Ammon's horn (tissue), 1 donor: ENCODE results near the gene SMAD3.

Experiments
- DNase-seq: peaks from one replicate; pipeline ENCODE4 v3.0.0-alpha.2; 2016; ENCODE audit warnings: low spot score

The SMAD3 gene

DNA sequence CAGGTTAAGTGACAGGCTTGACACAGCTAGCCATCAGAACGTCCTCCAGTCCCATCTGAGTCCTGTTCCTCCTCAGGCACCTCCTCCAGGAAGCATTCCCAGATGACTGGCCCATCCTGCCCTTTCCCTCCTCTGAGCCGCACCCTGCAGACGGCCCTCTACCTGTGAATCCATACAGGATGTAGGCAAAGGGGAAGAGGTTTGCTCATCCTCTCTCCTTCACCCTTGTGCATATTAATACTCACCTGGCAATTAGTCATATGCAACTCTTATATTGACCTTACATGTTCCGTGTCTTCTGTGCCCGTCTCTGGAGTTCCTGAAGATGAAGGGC lies 61.9 kb downstream of the SMAD3 start:
- no peak for DNase-seq

DNA sequence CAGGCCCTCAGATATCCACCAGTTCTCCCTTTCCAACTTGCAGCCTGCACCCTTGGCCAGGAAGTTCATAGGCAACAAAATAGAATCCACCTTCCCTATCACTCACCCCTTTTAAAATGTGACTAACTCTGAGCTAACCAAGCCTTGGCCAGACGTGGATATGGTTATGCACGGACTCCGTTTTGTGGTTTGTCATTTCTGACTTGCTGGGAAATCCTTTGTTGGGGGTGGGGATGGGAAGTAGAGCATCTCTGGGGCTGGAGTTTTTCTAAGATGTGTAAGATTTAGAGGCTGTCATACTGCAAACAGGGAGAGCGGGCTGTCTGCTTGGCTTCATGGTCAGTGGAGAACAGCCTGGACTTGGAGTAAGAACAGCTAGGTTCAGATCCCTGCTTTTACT lies 62.6 kb downstream of the SMAD3 start:
- no peak for DNase-seq

DNA sequence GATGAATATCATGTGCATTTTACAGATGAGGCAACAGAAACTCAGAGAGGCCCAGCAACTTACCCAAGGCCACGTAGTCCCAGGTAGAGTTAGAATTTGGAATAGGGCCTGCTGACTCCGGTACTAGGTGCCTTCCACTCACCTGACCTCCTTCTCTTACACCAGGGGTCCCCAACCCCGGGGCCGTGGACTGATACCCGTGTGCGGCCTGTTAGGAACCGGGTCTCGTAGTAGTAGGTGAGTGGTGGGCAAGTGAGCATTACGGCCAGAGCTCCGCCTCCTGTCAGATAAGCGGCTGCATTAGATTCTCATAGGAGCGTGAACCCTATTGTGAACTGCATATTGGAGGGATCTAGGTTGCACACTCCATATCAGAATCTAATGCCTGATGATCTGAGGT lies 64.8 kb downstream of the SMAD3 start:
- DNase-seq, result no peak

DNA sequence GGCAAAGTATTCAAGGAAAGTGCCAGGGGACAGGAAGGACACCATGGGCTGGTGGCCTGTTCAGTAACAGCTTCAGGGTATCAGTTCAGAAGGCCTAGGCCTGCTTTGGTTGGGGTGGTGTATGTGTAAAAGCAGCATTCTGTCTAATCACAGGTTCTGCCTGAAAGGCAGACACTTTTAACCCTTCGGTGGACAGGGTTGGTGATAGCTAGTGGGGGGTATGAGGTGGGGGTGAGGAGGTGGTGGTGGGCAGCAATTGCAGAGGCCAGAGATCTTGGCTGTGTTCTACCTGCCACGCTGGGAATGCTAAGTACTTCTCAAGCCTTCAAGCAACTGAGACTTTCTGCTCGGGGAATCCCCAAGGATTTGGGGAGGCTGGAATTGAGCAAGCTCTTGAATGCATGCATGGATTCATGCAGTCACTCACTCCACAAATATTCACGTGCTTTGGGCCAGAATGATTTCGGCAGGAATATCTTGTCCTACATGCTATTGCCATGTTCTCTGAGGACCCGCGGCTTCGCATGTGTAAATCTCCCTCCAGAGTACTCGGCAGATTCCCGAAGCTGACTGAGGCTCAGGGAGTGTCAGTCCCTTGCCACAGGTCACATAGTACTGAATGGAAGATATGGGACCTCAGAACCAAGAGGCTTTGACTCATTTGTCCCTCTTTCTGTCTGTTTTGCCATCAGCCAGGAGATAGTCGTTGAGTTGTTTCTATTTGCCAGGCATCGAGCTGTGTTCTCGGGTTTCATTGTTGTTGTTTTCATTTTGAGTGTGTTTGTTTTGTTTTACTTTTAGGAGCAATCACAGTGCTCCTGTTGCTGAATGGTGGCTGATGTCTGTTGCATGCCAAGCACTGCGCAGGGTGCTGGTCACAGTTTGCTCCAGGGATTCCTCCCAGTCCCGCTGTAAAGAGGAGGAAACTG lies 65.5 kb downstream of the SMAD3 start:
- DNase-seq, result no peak

DNA sequence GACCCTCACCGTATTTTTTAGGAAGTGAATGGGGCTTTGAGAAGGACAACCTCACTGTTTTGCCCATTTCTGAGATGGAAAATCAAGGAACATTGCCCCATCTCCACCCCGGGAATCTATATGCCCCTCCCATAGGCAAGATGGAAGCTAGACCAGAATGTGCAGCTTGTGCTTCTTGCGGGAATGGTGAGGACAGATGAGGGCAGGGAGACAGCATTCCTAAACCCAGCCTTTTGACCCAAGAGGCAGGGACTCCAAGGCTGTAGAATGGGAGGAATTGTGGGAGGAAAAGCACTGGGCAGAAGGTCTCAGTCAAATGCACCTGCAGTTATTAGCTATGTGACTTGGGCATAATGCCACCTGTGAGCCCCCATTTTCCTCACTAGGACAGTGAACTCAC lies 66.9 kb downstream of the SMAD3 start:
- no peak for DNase-seq

DNA sequence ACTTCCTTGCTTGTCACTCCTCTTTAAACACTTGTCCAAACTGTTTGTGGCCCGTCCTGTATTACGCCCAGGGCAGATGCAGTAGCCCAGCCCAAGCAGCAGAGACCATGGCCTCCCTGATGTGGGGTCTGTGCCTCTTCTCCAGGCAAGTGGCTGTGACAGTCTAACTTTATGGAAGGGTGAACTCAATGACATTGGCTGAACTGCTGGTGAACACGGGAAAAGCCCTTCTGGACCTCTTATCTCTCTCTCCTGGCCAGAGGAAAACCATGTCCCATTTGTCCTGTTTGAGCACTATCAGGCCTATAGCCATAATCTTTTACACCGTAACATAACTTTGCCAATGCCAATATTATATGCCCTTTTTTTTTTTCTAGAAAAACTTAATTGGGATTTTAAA lies 67.6 kb downstream of the SMAD3 start:
- DNase-seq, result no peak

DNA sequence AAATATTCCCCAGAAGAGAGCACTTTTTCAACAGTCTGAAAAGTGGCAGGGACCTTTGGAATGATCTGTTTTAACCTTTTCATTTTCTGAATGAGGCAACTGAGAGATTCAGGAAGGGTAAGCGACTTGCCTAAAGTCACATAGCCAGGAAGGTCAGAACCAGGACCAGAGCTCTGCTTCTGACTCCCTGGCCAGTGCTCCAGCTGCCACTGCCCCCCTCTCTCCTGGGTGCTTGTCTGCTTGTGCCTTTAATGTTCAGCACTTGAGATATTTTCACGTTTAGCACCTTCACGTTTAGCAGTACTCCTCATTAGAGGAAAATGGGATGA lies 68.3 kb downstream of the SMAD3 start:
- DNase-seq, result no peak

DNA sequence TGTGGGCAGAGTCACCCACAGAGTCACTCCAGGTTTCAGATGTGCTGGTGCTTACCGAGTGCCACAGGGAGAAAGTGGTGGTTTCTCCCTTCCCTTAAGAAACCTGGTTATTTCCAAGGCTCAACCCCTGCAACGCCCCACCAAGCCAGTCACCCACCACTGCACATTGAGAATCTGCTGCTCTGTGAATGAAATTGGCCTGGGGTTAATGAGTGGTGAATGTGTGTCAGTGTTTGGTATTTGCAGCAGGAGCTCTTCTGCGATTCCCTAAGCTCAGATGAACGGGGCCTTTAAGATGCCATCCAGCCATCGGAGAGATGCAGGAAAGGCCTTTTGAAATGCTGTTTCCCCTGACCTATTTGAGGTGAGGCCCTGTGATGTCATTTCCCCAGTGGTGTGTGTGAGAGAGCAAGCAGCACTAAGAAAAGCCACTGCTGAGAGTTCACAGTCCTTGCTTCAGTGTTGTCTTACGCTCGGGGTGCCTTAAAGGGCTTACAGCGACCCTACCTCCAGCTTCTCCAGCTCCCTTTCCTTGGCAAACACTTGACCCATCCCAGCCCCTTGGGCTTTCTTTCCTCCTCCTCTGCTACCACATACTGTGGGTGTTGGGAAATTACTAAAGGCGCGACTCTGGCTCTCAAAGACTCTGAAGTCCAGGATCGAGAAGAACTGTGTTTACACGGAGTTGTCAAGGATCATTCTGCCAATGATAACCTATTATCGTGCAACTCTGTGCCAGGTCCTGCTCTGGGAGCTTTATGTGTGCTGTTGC lies 68.9 kb downstream of the SMAD3 start:
- no peak for DNase-seq

DNA sequence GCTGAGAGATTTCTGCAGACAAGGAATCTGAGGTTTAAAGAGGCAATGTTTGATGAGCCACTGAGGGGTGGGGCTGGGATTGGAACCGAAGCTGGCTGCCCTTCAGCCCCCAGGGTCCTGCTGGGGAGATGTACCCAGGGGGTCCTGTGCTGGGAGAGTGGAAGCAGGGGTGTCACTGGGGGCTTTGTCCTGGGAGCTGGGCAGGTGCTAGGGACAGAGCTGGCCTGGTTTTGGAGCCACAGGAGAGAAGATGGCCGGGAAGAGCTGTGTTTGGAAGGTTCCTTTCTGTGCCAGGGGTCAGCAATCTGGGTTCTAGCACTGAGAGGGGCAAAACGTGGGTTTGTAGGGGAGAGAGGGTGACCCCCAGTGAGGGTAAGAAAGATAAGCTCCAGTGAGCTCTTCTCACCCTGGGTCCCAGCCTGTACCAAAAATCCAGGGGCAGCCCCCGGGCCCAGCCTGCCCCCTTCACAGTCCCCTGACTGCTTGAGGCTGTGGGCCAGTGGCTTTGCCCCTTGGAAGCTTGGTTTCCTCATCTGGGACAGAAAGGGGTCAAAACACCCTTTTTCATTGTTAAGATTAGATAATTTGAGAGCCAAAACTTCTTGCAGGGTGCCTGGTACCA lies 69.6 kb downstream of the SMAD3 start:
- DNase-seq, result no peak

DNA sequence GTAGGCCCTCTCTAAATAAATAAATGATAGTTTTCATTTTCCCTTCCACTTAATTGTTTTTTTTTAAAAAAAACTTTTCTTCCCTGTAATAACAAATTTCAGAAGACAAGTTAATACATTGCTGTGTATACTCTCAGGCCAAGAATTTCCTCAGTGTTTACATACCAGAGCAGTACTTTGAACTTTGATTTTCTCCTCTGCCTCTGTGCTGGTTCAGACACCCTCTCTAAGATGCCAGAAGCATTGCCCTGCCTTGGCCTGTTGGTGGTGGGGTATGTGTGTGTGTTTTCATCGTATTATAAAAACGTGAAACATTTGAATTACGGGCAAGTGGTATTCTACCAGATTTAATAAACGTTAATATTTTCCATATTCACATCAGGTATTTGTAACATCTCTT lies 70.1 kb downstream of the SMAD3 start:
- DNase-seq, result no peak

DNA sequence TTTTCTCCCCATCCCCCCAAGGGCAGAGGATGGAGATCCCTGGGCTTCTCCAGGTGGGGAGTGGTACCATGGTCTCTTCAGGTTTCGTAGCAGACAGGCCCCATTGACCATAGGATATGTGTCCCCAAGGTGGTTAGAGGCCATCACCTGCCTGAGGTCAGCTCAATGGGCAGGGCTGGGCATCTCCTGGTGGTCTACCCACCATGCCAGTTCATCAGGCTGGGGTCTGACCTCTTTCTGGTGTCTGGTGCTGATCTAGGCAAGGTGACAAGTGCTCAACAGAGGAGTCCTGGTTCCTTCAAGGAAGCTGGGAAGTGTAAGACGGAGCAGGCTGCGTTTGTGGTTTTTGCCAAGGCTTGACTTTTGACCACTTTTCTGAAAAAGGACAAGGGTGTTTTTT lies 71.4 kb downstream of the SMAD3 start:
- DNase-seq, result no peak

DNA sequence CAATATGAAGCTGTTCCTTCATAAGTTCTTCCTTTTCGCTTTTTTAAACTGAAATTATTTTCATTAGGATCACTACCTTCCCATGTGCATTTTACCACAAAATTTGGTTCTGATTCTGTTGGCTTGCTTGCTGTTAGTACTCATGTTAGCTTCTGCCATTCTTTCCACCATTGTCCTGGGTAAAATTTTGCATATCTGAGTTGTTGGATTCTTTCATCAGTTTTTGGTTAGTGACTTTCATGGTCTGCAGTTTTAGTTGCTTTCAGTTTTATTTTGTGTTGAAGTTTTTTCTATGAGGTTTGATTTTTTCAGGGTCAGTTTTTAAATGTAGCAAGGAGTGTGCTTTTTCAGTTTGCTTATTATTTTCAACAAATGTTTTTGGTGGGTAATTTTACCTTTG lies 71.9 kb downstream of the SMAD3 start:
- DNase-seq, result no peak

DNA sequence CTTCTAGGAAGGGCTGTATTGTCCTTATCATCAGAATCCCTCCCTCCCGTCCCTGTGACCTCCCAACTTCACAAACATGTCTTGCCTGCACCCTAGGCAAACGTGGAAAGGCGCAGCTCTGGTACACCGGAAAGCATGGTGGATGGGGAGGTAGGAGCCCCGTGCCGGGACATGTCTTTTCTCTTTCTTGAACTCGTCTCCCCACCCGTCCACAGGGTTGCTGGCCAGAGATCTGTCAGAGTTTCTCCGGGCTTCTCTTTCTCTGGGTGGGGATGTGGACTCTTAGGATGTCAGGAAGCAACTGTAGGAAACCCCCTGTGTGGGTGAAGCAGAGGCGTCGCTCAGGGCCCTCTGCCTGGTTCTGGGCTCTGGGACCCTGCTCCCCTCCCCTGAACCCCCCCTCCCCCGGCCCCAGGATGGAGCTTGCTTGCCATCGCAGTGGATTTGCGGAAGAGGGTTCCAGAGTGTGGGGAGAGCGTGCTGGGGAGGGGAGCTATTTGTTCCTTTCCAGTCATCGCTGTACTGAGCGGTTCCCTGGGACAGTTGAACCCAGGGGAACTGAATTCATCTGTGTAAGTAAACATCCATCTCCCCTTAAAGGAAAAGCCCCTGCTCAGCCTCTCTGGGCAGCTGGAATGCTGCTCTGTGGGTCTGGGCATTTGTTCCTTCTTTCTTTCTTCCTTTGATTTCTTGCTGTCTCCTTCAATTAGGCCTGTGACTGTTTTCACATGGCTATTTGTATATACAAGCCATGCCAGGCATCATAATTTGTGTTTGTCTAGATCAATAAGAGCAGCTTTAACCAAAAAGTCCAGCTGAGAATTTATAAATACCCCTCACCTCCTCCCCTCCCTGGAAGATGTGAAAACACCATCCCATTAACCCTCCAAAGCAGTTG lies 72.8 kb downstream of the SMAD3 start:
- DNase-seq, result no peak

DNA sequence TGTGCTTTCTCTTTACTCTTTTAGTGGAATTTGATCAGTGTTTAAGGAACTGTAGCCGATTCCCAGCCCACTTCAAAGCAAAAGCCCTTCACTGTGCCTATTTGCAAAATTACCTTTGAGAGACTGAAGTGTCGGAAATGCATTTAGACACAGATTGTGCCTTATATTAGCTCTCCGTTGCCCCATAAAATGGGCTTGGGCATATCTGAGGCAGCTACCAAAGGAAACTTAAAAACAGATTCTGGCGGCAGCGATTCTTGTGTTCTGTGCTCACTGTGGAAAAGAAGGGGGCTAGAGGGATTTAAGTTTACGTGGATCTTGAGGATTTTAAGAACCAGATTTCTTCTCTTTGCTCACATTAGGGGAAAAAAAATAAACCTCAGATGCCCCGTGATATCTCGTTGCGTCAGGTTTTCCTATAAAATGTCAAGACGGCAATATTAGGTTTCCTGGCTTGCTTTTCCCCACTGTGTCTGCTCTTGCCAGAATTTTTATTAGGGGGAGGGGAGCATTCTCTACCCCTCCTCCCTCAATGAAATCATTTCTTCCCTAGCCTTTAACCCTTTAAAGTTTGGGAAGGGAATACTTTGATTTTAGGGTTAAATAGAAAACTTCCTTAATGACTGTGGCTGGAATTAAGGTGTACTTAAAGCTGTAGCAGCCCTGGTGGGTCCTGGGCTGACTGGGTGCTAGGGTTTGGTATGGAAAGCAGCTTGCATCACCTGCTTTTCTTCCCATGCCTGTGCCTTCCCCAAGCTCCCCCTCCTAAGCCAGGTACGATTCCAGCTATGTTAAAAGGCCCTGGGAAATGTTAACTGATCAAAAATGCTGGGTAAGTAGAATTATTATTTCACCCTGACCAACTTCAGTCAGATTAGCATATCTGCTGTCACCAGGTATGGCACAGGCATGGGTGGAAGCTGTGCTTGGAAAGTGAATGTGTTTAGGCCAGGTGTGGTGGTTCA lies 73.8 kb downstream of the SMAD3 start:
- DNase-seq, result no peak

DNA sequence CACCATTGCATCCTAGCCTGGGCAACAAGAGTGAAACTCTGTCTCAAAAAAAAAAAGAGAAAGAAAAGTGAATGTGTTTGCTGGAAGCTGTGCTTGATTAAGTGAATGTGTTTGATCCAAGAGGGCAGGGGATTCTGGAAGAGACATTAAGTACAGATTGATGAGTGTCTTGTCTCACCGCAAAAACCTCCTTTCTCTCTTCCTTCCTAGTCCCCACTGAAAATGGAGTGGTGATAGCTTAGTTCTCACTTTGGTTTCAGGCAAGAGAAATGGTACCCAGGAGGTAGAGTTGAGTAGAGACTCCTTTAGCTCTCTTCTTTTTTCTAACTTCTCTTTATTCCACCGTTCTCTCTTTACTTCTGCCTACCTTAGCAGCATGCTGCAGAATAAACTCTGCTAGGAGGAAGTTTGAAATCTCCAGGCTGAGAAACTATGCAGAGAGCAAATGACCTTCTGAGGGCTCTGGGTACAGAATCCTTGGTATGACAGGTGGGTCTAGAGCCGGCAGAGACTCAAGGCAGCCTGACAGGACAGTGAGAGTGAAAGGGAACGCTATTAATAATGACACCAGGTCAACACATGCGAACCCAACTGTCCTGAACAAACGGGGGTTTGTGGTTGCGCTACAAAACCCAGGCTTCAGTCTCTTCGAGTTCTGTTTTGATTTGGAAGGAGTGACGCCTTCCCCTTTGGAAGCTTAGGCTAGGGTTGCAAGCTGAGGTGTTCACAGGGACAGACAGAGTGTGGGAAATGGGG lies 74.9 kb downstream of the SMAD3 start:
- no peak for DNase-seq

DNA sequence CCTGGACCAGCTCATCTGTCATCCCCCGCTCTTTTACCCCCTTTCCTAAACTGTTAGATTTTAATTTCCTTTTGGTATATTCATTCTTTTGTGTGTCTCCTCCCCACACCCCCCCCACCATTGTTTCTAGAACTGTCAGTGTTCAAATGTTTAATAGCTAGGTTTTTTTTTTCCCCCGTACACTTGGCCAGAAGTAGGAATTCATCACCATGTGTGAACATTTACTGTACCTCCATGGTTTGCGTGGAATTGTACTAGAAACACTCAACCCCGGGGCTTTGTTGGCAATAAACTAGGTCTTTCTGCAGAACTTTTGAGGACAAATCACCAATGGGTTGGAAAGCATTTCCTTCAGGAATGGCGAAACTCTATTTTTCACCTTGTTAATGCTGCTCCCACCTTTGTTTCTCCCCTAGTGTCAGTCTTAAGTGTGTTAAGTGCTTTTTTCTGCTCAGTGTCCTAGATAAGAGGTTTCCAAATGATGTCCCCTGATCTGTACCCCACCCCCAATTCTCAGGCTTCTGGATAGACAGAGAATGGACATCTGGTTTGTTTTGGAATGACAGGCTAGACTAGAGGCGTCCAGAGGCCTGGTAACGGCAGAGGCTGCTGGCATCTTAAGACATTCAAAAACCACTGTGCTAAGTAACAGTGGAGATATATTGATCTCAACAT lies 76.8 kb downstream of the SMAD3 start:
- DNase-seq, result no peak

DNA sequence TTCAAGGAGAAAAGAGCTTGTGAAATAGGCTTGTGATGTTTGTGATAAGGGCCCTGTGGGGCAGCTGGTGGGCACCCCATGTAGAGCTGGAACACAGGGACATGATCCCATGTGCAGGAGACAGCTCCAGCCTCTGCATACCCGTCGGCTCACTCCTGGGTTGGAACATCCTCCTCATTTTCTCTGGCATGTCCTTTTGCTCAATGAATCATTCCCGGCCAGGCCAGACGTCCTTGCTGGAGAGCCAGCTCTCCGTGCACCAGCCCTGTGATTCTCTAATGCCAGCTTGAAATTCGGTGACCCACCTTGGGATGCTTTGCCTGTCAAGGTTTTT lies 77.3 kb downstream of the SMAD3 start:
- DNase-seq, result no peak

DNA sequence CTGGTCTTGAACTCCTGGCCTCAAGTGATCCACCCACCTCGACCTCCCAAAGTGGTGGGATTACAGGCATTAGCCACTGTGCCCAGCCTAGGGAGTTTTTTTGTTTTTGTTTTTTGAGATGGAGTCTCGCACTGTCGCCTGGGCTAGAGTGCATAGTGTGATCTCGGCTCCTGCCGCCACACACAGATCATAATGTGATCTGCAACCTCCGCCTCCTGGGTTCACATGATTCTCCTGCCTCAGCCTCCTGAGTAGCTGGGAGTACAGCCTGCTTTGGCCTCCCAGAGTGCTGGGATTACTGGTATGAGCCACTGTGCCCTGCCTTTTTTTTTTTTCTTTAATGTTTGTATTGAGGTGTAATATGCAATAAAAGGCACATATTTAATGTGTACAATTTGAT lies 78.2 kb downstream of the SMAD3 start:
- no peak for DNase-seq

DNA sequence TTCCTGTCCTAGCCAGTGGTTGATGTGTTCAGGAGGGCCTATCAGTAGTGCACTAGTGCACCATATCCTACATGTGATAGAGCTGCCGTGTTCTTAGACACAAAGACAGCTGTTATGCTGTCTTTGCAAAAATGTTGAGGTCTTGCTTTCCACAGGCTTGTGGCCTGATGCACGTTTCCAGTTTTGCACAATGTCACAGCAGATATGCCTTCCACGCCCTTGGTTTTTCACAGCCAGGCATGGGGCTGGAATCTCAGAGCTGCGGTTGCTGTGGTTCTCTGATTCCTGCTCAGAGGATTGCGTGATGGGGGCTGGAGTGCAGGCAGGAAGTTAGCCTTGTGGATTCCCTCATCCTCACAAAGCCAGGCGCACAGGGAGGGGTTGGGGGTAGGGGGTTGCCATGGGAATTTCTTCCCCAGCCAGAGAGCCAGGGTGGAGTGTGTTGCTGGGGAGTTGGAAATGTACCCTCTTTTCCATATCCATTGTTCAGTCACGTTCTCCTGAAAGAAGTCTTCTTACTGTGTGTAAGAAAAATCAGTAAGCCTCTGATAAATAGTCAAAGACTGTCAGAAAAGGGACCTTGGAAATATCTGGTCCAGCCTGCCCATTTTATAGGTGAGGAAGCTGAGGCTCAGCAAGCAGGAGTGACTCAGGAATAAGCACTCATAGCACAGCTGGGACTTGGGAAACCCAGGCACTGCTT lies 79.4 kb downstream of the SMAD3 start:
- no peak for DNase-seq
